ENCODE results near the gene PPP1R14C.

PPP1R14C gene

GRCh38 chr6:150199241-150199640 lies 56.4 kb downstream of the PPP1R14C start:
- H3K27ac ChIP-seq = no peak overlapping the region
- TF ChIP-seq POLR2AphosphoS5 (IDR thresholded peaks at IDR 0.05; ENCODE audit: borderline replicate concordance, low read depth, low read length) = no peak
- no peak for TF ChIP-seq FOXP2 (optimal IDR thresholded peaks at IDR 0.05; ENCODE audit: control extremely low read depth, extremely low read length, insufficient read depth)
- no peak for TF ChIP-seq EZH2 (IDR thresholded peaks at IDR 0.05)

GRCh38 chr6:150200428-150201100 lies 57.7 kb downstream of the PPP1R14C start:
- Histone ChIP-seq H3K4me3 (no peak overlapping the region), H3K36me3 (ENCODE audit: insufficient read depth, low read length) (no peaks in the 10 kb centered on the region), H3K27ac (no peak overlapping the region), H3K9ac (ENCODE audit: insufficient read length) (no peak overlapping the region), H3K9me3 (ENCODE audit: low read depth, low read length) (no peaks in the 10 kb centered on the region)
- DNase-seq (ENCODE audit: low read depth, low spot score) = no peak
- no peak for TF ChIP-seq FOXP2 (optimal IDR thresholded peaks at IDR 0.05; ENCODE audit: control extremely low read depth, extremely low read length, insufficient read depth)
- no peak for TF ChIP-seq POLR2AphosphoS5 (IDR thresholded peaks at IDR 0.05; ENCODE audit: borderline replicate concordance, low read depth, low read length)

More at GRCh38 chr6:150199241-150199640, 56.4 kb downstream of the PPP1R14C start:
- Histone ChIP-seq H3K36me3 (ENCODE audit: insufficient read depth, low read length) (no peaks in the 10 kb centered on the region), H3K9me3 (ENCODE audit: low read depth, low read length) (no peaks in the 10 kb centered on the region), H3K9ac (ENCODE audit: insufficient read length) (no peak overlapping the region), H3K4me3 (no peak overlapping the region)
- no peak for DNase-seq (ENCODE audit: low read depth, low spot score)

GRCh38 chr6:150201285-150201684 lies 58.4 kb downstream of the PPP1R14C start:
- Histone ChIP-seq H3K36me3 (ENCODE audit: insufficient read depth, low read length) (no peaks in the 10 kb centered on the region), H3K27ac (no peak overlapping the region)
- no peak for TF ChIP-seq FOXP2 (optimal IDR thresholded peaks at IDR 0.05; ENCODE audit: control extremely low read depth, extremely low read length, insufficient read depth)
- no peak for TF ChIP-seq EZH2 (IDR thresholded peaks at IDR 0.05)
- TF ChIP-seq POLR2AphosphoS5 (IDR thresholded peaks at IDR 0.05; ENCODE audit: borderline replicate concordance, low read depth, low read length) = no peak

GRCh38 chr6:150201772-150202329 lies 59.0 kb downstream of the PPP1R14C start:
- H3K4me3 ChIP-seq = no peak overlapping the region
- H3K27ac ChIP-seq = no peak overlapping the region
- TF ChIP-seq POLR2AphosphoS5 (IDR thresholded peaks at IDR 0.05; ENCODE audit: borderline replicate concordance, low read depth, low read length) (no peak), EZH2 (IDR thresholded peaks at IDR 0.05) (no peak), FOXP2 (optimal IDR thresholded peaks at IDR 0.05; ENCODE audit: control extremely low read depth, extremely low read length, insufficient read depth) (no peak)
- H3K9me3 ChIP-seq (ENCODE audit: low read depth, low read length) = no peaks in the 10 kb centered on the region
- no peak overlapping the region for H3K9ac ChIP-seq (ENCODE audit: insufficient read length)
- no peak for DNase-seq (ENCODE audit: low read depth, low spot score)
- H3K36me3 ChIP-seq (ENCODE audit: insufficient read depth, low read length) = no peaks in the 10 kb centered on the region

More at GRCh38 chr6:150201285-150201684, 58.4 kb downstream of the PPP1R14C start:
- Histone ChIP-seq H3K9me3 (ENCODE audit: low read depth, low read length) (no peaks in the 10 kb centered on the region), H3K4me3 (no peak overlapping the region), H3K9ac (ENCODE audit: insufficient read length) (no peak overlapping the region)
- DNase-seq (ENCODE audit: low read depth, low spot score) = no peak

GRCh38 chr6:150202404-150202803 lies 59.6 kb downstream of the PPP1R14C start:
- Histone ChIP-seq H3K9ac (ENCODE audit: insufficient read length) (no peak overlapping the region), H3K27ac (no peak overlapping the region), H3K4me3 (no peak overlapping the region), H3K36me3 (ENCODE audit: insufficient read depth, low read length) (no peaks in the 10 kb centered on the region), H3K9me3 (ENCODE audit: low read depth, low read length) (no peaks in the 10 kb centered on the region)
- TF ChIP-seq POLR2AphosphoS5 (IDR thresholded peaks at IDR 0.05; ENCODE audit: borderline replicate concordance, low read depth, low read length) = no peak
- TF ChIP-seq EZH2 (IDR thresholded peaks at IDR 0.05) = no peak
- no peak for TF ChIP-seq FOXP2 (optimal IDR thresholded peaks at IDR 0.05; ENCODE audit: control extremely low read depth, extremely low read length, insufficient read depth)
- DNase-seq (ENCODE audit: low read depth, low spot score) = no peak

- Histone ChIP-seq H3K4me3 (no peak overlapping the region), H3K9ac (ENCODE audit: insufficient read length) (no peak overlapping the region), H3K36me3 (ENCODE audit: insufficient read depth, low read length) (no peaks in the 10 kb centered on the region), H3K9me3 (ENCODE audit: low read depth, low read length) (no peaks in the 10 kb centered on the region), H3K27ac (no peak overlapping the region)
- no peak for DNase-seq (ENCODE audit: low read depth, low spot score)
- TF ChIP-seq EZH2 (IDR thresholded peaks at IDR 0.05) (no peak), POLR2AphosphoS5 (IDR thresholded peaks at IDR 0.05; ENCODE audit: borderline replicate concordance, low read depth, low read length) (no peak), FOXP2 (optimal IDR thresholded peaks at IDR 0.05; ENCODE audit: control extremely low read depth, extremely low read length, insufficient read depth) (no peak)
These were observed 60.1 kb downstream of the PPP1R14C start for GRCh38 chr6:150202934-150203333.

GRCh38 chr6:150203378-150203777 lies 60.5 kb downstream of the PPP1R14C start:
- no peaks in the 10 kb centered on the region for H3K36me3 ChIP-seq (ENCODE audit: insufficient read depth, low read length)
- H3K9ac ChIP-seq (ENCODE audit: insufficient read length) = no peak overlapping the region
- no peak overlapping the region for H3K4me3 ChIP-seq
- H3K27ac ChIP-seq = no peak overlapping the region
- no peaks in the 10 kb centered on the region for H3K9me3 ChIP-seq (ENCODE audit: low read depth, low read length)
- TF ChIP-seq EZH2 (IDR thresholded peaks at IDR 0.05) = no peak
- DNase-seq (ENCODE audit: low read depth, low spot score) = no peak

GRCh38 chr6:150203871-150204545 lies 61.2 kb downstream of the PPP1R14C start:
- Histone ChIP-seq H3K4me3 (peak overlapping the region; percentile 47), H3K9ac (ENCODE audit: insufficient read length) (no peak overlapping the region), H3K27ac (no peak overlapping the region), H3K9me3 (ENCODE audit: low read depth, low read length) (no peaks in the 10 kb centered on the region), H3K36me3 (ENCODE audit: insufficient read depth, low read length) (no peaks in the 10 kb centered on the region)
- no peak for DNase-seq (ENCODE audit: low read depth, low spot score)
- TF ChIP-seq EZH2 (IDR thresholded peaks at IDR 0.05) = no peak
- TF ChIP-seq POLR2AphosphoS5 (IDR thresholded peaks at IDR 0.05; ENCODE audit: borderline replicate concordance, low read depth, low read length) = no peak
- TF ChIP-seq FOXP2 (optimal IDR thresholded peaks at IDR 0.05; ENCODE audit: control extremely low read depth, extremely low read length, insufficient read depth) = no peak

Measured in SK-N-MC (cell line).